ENCODE data around the gene OPN1SW.

The OPN1SW gene, protein sequence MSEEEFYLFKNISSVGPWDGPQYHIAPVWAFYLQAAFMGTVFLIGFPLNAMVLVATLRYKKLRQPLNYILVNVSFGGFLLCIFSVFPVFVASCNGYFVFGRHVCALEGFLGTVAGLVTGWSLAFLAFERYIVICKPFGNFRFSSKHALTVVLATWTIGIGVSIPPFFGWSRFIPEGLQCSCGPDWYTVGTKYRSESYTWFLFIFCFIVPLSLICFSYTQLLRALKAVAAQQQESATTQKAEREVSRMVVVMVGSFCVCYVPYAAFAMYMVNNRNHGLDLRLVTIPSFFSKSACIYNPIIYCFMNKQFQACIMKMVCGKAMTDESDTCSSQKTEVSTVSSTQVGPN

DNA sequence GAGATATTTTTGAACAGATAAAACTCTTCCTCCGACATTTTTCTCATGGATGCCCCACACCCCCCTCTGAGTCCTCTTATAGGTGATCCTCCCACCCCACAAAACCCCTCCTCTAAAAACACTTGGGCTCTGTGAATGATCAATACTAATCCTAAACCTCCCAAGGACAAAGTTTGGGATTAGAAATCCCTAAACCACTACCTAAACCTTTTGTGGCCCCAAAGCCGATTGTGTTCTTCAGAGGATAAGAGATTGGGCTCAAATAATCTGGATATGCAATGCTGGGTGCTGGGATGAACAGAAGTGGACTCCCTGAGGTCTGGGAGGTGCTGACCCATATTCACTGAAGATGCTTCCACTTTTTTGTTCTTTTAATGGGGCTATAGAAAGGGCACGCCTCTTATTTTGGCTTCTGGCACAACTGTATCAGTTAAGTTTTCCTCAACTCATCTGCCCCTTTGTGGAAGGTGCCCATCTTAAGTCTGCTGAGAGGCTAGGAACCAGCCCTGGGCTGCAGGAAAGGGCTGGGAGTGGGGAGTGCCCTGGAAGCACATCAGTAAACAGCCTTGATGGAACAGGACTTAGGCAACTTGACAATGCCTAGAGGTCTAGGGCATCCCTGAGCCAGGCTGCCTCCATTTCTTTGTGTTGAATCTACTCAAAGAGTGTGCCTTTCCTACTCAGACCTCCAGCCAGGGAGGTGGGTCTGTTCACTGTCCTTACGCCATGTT lies at the start of gene OPN1SW:
TSS of gene OPN1SW (minus strand) at position 51 of the 731 bp plus-strand sequence. CDS start at position 38, 13 bp downstream.
- DNase-seq (ENCODE audit: low read depth in 2 of 2), result no peak

DNA sequence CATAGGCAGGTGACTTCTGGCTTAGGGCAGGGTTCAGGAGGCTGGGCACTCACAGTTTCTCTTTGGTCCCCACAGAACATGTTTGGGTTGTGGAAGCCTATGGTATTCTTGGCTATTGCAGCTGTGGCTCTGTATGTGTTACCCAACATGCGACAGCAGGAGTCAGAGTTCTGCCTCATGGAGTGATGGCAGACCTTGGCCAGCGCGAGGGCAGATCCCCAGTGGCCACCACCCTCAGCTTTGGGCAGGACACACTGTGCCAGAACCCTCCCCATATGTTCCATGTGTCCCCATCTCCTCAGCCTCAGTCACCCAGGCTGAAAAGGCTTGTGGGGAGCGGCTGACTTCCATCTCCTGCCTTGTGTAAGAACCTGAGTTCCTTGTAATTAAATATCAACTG lies 46.1 kb upstream of the OPN1SW start:
- DNase-seq (ENCODE audit: low read depth in 2 of 2), result no peak

DNA sequence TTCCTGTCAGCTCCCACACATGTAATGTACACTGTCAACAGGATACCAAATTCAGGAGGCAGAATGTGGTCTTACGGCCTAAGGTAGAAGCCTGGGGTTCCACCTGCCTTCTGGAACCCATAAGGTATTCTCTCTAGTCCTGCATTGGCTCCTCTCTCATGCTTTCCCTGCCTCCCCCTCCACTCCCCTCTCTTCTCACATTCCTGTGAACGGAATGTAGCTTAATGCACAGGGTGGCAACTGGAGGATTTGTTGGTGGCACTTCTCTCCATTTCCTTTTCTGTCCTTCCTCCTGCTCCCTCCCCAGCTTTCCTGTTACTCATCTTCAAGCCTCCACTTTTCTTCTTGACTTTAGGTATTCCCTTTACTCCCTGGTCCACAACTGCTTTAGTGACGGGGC lies 43.1 kb upstream of the OPN1SW start:
- DNase-seq (ENCODE audit: low read depth in 2 of 2), result no peak

DNA sequence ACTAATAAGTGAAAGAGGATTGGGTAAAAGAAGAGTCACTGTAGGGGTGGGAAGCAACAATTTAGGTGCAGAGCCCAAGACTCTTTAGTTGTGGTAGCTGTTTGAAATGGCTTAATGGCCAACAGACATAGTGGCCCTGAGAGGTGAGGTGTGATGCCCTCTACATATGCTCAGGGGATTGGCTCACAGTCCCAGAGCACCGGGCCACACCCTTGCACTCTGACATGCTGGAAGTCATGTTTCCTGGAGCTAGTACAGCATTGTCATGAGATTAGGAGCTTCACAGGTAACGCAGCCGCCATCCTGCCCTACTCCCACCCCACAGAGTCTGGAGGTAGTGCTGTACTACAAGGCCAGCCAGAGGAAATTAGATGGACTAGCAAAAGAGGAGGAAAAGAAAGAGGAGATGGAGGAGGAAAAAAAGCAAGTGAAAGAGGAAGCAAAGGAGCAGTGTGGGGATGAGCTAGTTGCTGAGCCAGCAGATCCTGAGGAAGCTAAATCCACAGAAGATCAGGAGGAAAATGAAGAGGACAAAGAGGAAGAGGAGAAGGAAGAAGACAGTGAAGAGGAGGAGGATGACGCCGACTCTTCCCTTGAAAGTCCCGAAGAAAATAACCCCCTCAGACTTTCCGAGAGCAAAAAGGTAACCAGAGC lies 39.8 kb upstream of the OPN1SW start:
- no peak for DNase-seq (ENCODE audit: low read depth in 2 of 2)

DNA sequence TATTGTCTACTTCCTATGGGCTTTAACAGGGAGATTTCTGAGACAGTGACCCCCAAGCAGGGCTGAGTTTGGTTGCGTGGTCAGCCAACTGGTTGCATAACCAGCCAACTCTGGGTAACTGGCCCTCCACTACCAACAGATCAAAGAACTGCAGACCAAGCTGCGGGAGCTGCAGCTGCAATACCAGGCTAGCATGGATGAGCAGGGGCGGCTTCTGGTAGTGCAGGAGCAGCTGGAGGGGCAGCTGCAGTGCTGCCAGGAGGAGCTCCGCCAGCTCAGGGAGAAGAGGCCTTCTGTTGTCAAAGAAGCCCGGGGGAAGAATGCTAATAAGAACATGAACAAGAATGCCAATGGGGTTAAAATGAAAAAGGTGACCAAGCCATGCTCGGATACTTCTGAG lies 38.9 kb upstream of the OPN1SW start:
- DNase-seq (ENCODE audit: low read depth in 2 of 2), result no peak

DNA sequence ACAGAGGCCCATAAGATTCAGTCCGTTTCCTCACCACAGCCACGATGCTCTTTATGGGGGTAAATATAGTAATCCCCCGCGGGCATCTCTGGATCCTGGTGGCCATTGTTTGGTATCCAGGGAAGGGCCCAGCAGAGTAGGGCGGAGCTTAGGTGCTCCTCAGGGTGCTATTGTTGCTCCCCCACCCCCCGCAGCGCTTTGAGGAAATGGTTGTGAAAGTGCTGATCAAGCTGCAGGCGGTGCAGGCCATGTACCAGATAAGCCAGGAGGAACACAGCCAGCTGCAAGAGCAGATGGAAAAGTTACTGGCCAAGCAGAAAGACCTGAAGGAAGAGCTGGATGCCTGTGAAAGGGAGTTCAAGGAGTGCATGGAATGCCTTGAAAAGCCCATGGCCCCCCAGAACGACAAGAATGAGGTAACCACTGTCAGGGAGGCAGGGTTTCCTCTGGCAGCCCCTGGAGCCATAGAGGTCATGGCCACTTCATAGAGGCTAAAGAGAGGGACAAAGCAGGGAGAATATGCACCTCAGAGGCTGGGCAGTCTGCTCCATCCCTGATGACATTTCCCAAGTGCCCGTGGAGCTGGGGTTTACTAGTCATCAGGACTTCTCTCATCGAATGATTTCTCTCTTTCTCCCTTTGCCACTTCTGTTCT lies 37.0 kb upstream of the OPN1SW start:
- no peak for DNase-seq (ENCODE audit: low read depth in 2 of 2)

DNA sequence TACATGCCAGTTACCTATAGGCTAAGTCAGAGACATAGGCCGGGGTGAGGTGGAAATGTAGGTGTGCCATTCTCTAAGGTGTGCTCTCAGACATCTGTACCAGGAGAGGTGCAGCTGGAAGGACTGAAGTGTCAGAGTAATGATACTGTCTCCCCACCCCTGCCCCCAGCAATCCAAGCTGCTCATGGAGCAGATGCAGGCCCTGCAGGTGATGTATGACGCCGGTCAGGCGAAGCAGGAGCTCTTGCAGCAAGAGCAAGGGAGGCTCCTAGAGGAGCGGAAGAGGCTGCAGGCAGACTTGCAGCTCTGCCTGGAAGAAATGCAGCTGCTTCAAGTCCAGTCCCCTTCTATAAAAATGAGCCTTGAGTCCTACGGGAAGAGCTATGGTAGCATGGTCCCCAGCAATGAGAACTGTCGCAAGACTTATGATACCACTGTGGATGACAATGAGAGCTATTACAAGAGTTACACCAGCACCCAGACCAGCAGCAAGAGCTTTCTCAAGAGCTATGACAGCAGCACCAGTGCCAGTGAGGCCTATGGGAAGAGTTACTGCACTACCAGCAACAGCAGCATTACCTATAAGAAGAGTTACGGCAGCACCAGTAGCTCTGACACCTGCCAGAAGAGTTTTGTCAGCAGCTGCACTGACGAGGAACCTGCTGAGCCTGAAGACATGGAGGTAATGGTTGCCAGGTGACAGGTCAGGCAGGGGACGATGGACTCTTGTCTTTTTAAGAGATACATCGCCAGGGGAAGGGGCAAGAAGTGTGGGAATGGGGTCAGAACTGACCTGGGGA lies 36.2 kb upstream of the OPN1SW start:
- DNase-seq (ENCODE audit: low read depth in 2 of 2), result no peak

DNA sequence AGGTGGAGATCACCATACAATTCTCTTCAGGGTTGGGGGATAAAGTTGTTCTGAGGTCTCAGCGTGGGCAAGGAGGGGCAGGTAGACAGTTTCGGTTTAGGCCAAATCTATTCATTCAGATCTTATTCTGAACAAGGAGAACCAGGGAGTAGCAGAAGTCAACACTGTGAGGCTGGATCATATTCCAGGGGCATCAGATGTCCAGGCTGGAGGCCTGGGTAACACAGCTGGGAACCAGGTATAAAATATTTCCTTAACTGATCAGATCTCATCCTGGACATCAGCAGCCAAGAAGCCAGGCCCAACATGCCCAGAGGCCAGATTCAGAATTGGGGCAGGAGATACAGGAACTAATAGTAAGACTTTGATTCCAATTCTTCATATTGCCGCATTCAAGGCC lies 35.4 kb upstream of the OPN1SW start:
- DNase-seq (ENCODE audit: low read depth in 2 of 2), result no peak

DNA sequence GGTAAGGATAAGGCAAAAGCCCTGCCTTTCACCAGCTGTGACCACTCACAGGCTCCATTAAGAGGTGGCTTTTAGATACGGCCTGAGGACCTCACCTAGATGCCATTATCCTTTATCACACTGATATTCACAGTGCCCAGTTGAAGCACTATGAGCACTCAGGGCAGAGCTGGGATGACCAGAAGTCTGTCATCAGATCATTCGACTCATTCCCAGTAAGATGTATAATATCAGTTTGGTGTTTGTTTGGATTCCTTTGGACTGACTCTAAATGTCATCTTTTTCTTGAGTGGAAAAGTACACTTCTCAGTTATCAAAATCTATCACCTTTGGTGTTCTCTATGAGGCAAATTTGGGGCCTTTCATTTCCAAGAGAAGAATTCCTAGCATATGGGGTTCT lies 34.9 kb upstream of the OPN1SW start:
- DNase-seq (ENCODE audit: low read depth in 2 of 2), result no peak

DNA sequence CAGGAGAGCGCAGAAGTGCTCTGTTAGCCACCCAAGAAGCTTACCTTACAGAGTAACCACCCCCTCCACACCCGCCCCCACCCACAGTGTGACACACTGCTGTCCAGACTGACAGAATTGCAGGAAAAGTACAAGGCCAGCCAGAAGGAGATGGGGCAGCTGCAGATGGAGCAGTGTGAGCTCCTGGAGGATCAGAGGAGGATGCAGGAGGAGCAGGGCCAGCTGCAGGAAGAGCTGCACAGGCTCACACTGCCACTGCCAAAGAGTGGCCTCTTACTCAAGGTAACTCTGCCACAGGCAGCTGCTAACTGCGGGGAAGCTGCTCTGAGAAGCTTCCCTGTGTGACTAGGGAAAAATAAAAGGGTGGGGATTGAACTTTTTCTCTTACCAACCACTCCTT lies 33.8 kb upstream of the OPN1SW start:
- no peak for DNase-seq (ENCODE audit: low read depth in 2 of 2)

DNA sequence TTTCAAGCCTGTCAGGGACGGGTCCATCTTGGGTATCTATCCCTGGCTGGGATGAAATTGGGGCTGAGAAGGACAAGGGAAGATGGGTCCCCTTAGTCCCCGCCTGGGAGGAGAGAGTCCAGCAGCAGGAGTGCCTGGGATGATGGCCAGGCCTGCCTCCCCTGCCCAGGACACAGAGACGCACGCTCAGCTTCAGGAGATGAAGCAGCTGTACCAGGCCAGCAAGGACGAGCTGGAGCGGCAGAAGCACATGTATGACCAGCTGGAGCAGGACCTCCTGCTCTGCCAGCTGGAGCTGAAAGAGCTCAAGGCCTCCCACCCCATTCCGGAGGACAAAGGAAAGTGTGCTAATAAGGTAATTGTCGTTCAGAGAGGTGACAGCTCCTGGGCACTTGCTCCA lies 31.6 kb upstream of the OPN1SW start:
- no peak for DNase-seq (ENCODE audit: low read depth in 2 of 2)

DNA sequence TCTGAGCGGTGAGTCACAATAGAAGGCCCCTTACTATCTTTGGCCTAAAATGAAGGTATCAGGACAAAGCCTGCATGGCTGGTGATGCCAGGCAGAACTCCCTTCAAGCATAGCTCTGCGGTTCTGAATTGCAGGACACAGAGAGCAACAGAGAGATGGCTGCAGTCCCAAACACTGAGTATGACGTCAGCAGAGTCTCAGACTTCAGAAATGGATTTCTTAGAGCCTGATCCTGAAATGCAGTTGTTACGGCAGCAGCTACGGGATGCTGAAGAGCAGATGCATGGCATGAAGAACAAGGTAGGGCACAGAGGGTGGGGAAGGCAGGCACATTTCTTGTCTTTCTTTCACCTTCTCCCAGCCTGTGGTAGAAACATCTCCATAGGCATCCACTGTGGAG lies 29.6 kb upstream of the OPN1SW start:
- no peak for DNase-seq (ENCODE audit: low read depth in 2 of 2)

DNA sequence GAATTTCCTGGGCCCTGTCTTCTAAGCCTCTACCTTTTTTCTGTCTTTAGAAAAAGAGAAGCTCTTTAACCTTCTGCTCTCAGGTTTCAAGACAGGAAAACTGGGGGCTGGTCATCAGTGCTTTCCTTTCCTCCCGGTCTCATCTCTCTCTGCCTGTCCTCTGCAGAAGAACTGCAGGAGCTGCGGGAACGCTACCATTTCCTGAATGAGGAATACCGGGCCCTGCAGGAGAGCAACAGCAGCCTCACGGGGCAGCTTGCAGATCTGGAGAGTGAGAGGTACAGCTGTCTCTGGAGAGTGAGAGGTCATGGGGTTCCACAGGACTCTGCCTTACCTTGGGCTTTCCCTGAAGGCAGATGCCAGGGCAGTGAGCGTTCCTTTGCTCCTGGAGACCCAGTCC lies 28.9 kb upstream of the OPN1SW start:
- no peak for DNase-seq (ENCODE audit: low read depth in 2 of 2)

DNA sequence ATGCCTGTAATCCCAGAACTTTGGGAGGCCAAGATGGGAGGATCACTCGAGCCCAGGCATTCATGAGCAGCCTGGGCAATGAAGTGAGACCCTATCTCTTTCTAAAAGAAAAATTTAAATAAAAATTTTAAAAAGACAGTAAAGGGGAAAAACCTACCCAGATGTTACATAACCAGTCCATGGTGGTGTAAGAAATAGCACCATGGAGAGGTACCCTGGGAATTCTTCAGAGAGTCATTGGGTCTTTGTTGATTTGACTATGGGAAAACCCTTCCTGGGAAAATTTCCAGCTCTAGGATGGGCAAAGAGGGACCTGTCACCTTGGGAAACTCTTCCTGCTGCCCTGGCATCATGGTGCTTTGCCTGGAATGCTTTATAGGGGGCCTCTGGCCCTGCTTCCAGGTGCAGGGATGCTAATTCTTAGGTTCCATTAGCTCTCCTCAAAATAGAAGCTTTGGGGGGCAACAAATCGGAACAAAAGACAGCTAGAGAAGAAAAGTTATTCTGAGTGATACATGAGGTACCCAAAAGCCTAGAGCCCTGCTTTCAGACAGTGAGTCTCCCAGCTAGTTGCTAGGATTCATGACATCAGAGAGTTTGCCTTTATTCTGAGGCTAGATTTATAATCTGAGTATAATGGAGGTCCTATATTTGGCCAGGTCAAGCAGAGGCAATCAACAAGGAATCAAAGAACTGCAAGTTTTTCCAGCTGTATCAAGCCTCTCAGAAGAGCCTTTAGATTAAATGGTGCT lies 26.2 kb upstream of the OPN1SW start:
- no peak for DNase-seq (ENCODE audit: low read depth in 2 of 2)

DNA sequence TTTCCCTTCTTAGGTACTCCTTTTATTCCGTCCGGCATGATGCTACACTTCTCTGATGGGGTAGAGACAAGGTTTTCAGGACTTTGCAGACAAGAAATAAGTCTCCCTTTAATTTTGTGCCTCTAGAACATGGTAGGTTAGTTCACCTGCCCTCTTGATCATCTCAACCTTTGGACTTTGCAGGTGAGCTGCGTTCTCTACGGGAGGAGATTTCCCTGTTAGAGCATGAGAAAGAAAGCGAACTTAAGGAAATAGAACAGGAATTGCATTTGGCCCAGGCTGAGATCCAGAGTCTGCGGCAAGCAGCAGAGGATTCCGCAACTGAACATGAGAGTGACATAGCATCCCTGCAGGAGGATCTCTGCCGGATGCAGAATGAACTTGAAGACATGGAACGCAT lies 25.4 kb upstream of the OPN1SW start:
- DNase-seq (ENCODE audit: low read depth in 2 of 2), result no peak

DNA sequence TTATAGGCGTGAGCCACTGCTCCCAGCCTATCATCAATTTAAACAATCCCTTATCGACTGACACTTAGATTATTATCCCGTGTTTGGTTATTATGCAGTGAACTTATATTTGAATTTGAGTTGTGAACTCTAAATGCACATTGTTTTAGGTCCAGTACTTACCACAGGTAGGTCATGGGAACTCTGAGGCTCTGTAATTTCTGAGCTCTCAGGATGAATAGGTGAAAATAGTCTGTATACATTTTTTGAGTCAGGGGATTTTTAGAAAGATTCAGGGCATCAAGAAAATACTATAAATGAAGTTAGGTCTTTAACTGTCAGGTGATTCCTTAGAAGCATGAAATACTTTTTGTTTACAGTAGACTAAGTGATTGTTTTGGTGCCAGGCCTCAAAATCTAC lies 25.0 kb upstream of the OPN1SW start:
- no peak for DNase-seq (ENCODE audit: low read depth in 2 of 2)

DNA sequence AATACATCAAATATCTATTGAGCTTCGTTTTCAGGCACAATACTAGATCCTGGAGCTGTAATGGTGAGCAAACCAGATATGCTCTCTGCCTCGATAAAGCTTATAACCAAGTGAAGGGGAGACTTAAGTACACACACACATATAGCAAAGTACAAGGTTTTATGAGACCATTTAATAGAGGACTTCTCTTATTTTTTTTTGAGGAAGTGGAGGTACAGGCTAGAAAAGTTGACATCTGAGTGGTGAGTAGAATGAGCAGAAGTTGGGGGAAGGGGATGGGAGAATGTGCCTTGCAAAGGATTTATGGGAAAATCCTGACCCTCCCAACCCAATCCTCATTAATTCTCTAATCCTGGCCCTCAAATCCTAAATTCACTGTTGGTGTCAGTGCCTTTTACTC lies 23.9 kb upstream of the OPN1SW start:
- DNase-seq (ENCODE audit: low read depth in 2 of 2), result no peak

DNA sequence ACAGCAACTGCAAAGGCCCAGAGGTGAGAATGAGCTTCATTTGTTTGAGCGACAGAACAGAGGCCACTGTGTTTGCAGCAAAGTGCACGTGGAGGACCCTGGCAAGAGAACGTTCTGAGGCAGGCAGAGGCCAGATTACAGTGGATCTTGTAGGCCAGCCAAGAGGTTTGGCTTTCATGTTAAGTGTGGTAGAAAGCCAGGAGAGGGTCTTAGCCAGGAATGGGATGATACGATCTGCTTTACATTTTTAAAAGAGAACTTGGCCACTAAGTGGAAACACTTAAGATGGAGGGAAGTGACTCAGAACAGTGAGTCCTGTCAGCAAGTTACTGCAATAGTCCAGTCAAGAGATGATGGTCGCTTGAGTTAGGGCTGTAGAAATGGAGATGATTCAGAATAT lies 20.7 kb upstream of the OPN1SW start:
- no peak for DNase-seq (ENCODE audit: low read depth in 2 of 2)

DNA sequence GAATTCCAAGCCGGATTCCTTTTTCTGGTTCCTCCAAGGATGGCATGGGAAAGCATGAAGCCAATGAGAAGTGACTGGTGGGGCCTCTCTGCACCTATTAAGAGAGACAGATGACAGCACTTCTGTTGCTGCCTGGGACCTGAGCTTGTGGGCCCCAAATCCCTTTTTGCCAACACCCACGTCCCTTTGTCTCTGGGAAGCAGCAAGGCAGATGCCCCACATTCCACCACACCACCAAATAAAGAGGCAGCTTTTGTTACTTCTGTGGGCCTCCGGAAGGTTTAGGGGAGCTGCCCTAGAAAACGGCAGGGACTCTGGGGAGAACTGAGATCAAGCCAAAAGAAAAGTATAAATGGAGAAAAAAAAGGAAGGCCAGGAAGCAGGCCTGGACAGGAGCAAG lies 19.5 kb upstream of the OPN1SW start:
- DNase-seq (ENCODE audit: low read depth in 2 of 2), result no peak

DNA sequence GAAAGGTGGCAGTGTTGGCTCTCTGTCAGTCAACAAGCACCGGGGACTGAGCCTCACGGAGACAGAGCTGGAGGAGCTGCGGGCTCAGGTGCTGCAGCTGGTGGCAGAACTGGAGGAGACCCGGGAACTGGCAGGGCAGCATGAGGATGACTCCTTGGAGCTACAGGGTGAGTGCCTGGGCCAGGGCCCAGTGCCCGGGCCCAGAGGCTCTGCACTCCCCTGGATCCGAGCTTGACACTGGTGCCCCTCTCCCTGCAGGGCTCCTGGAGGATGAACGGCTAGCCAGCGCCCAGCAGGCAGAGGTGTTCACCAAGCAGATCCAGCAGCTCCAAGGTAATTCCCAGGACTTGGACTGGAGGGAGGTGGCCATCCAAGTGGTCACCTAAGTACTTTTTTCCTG lies 18.8 kb upstream of the OPN1SW start:
- no peak for DNase-seq (ENCODE audit: low read depth in 2 of 2)

DNA sequence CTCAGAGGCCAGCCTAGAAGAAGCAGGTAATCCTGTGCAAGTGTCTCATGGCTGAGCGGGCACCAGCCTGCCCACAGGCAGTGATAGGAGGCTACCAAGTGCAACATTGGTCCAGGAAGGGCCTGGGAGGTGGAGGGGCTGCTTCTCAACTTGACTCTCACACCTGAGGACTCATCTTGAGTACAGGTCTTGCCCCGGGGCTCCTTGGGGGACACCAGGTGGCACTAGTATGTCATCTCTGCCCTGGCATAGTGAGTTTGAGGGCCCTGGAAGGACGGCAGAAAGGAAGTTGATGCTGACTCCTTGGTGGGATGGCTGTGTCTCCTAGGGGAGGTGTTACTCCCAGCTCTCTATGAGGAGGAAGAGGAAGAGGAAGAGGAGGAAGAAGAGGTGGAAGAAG lies 18.4 kb upstream of the OPN1SW start:
- no peak for DNase-seq (ENCODE audit: low read depth in 2 of 2)

Measured in stimulated activated CD8-positive, alpha-beta memory T cell treated with anti-CD3 and anti-CD28 coated beads, Interleukin-15, amount 100 ng/mL, for 4 hours (primary cell).